RPMI8226 (cell line): ENCODE data around the gene PARP15.
A peak's percentile ranks its signal among the peaks of the same experiment; 100 is the strongest.
"Not testable (repeated sequence)": the region's sequence is repeated elsewhere in the genome, so short reads cannot be mapped to it uniquely, and the experiment has no call there.

ENCODE experiments used
- DNase-seq: peaks from one replicate; pipeline ENCODE4 v3.0.0-alpha.2; 2015

Gene PARP15

DNA sequence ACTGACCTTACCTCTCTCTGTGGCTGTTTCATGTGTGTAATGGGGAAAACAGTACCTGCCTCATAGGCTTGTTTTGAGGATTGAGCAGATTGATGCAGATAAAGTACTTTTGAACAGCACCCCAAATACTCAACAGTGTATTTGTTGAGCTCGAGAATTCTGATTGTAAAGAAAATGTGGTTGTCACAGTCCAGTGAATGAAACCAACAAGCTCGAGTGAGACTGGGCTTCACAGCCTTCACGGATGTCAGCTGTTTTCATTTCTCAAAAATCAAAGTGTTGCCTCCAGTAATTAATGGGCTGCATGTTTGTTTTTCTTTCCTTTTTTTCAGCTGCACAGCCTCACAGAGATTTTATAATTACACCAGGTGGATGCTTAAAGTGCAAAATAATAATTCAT lies 43.7 kb downstream of the PARP15 start:
- no peak for DNase-seq

DNA sequence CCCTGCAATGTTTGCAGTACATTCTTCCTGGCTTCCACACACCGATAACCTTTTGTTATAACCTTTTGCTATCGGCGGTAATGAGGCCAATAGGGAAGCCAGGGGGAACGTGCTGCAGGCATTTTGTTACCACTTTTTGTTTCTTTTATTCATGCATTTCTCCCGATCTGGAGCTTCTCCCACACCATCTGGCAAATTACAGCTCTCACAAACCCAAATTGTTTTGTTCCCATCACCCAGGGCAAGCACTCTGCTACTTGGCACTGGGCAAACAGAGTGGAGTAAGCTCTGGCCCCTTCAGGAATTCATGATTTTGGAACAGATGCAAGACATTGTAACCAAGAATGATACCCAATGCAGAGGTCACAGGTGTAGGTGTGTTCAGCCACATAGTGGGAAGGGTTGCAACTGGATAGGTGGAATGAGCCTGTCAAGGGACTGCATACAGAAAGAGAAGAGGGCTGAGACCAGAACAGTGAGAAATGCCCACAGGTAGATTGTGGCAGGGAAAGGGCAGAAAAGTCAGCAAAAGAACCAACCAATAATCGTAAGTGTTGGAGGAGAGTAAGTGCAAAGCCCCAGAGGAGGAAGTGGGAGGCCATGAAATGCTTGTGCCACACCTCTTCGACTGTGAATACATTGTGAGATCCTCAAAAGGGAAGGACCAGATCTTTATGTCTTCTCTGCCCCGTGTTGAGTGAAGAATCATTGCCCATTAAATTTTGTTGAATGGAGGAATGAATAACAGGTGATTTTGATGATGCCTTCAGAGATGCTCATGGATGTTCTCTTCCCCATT lies 45.8 kb downstream of the PARP15 start:
- no peak for DNase-seq

DNA sequence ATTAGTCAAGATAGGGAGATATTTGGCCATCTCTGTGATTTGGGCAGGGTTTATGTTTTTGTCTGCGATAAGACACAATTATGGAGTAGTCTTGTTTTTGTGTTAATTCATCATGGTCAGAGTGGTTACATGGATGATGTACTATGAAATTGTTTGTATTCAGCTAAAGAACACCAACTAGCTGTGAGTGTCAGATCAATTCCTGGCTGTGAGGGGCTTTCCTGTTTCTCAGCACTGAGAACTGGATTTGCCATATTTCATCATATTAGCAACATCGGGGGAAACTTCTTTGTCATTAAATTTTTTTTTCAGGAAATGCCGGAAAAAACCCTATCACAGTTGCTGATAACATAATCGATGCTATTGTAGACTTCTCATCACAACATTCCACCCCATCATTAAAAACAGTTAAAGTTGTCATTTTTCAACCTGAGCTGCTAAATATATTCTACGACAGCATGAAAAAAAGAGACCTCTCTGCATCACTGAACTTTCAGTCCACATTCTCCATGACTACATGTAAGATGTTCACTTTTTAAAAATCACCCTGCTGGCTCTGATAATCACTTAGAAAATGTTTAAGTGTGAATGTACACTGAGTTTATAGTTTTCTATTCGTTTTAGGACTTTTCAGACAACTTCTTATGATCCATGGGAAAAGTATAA lies 49.2 kb downstream of the PARP15 start:
- DNase-seq = no peak

DNA sequence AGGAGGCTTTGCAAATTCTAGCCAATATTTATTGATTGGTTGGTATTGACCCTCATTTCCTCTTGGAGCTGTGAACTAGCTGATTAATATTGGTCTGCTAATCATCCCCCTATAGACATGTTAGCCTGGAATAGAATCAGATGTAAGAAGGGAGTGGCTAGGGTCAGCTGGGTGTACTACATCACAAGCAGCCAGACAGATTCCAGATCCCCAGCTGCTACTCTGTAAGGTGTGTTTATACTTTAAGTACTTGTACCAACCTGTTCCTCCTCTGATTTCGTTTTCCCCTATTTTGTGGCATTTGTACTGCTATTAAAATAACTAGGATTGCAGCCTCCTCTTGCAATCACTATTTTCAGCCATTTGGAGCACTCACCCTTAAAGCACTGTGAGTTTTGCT lies 49.9 kb downstream of the PARP15 start:
- no peak for DNase-seq

DNA sequence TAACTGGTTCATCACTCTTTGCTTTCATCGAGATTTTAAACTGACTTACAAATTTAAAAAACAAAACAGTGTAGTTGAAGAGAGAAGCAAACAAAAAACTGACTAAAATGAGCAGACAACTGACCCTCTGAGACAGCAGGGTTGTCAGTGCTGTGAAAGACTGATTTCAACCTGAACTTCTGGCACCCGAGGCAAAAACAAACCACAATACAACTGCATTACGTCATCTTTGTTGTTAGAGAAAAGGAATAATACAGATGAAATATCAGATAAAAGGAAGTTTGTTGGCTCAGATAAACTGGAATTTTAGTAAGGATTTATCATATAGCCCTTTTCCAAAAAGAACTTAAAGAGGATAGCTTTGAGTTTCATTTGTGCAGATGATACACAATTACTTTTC lies 51.1 kb downstream of the PARP15 start:
- no peak for DNase-seq

DNA sequence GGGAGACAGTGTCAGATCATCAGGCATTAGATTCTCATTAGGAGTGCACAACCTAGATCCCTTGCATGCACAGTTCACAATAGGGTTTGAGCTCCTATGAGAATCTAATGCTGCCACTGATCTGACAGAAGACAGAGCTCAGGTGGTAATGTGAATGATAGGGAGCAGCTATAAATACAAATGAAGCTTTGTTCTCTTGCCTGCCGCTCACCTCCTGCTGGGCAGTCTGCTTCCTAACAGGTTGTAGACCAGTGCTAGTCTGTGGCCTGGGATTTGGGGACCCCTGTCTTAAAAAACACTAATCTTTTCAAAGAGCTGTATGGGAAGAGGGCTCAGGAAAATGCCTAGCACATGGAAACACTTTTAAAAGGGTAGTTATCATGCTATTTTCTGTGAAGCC lies 52.3 kb downstream of the PARP15 start:
- DNase-seq = no peak

DNA sequence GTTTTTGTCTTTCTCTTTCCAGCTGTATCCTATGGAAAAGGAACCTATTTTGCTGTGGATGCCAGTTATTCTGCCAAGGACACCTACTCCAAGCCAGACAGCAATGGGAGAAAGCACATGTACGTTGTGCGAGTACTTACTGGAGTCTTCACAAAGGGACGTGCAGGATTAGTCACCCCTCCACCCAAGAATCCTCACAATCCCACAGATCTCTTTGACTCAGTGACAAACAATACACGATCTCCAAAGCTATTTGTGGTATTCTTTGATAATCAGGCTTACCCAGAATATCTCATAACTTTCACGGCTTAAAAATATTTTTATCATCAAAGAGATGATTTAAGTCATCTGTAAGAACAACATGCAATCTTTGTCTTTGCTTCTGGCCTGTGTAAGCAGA lies 58.3 kb downstream of the PARP15 start:
- DNase-seq = no peak

DNA sequence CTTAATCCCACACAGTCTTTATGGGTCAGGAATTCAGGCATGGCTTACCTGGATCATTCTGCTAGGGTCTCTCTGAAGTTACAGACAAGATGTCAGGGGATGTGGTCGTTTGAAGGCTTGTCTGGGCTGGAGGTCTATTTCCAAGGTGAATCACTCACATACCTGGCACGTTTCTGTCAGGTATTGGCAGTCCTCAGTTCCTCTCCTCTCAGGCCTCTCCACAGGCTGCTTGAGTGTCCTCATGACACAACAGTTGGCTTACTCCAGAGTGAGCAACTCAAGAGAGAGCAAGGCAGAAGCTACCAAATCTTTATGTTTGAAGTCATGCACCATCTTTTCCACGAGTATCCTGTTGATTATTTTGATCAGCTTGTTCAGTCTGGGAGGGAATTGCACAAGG lies 59.2 kb downstream of the PARP15 start:
- no peak for DNase-seq

DNA sequence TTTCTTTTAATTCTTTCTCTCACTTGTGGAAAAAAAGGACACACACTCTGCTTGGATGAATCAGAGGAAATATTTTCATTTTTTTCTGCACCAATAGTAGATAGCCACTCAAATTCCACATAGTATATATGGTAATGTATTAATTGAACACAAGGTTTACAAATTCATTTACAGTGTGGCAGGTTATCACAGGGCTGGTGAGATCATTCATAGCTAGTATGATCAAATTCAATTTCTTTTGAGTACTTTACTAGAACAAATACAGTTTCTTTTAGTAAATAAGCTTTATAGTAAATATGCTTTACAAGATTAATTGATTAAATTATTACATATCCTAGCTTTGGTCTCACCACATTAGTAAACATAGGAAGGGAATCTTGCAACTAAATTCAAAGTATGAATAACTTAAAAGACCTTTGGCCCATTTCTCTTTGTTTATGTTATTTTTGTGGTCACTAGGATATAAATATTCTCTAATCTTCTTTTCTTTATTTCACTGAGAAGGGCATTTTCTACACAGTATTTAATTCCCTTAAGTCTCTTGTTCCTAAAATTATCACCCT lies 63.1 kb downstream of the PARP15 start:
- DNase-seq = no peak

DNA sequence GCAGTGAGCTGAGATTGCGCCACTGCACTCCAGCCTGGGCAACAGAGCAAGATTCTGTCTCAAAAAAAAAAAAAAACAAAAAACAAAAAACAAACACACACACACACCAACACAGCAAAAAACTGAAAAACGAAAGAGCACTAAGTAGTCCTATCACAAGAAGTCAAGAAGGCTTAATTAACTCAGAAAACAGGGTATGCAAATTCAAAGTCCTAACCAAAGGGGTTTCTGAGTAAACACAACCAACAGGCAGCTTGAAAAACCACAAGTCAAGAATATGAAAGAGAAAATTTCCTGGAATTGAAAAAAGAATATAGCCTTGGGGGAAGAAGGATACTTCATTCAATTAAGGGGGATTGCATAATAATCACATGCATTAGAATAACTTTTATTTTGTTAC lies 65.5 kb downstream of the PARP15 start:
- DNase-seq = no peak

DNA sequence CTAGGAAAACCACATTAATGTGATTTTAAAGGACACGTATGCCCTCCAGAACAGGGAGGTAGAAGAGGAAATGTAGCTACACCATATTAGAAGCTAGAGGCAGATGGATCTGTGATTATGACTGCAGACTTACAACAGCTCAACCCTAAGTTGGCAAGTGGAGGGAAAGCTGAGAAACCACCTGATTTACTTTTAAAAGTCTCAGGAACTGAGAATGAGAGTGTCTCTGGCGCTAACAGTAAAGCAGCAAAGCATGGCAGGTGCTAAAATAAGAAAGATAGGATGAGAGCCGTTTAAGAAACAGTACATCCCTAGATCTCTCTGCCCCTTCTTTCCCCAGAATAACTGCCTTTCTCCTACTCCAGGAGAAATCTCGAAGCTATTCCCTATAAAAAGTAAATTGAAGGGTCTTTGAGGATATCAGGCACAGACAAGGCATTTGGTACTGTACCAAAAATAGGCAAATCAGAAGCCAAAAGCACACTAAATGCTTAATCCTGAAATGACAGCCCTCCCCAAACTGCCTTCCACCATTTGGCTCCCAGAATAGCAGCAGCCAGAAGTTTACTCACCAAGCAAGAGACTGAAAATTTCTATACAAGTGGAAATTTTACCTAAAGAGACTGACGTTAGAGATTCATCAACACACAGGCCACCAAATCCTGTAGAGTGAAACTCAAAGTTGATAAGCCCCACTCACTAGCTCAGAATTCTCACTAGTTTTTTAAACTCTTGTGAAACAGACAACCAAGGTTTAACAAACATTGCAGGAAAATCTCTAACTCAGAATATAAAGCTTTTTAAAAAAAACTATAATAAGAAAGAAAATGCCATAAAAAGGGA lies 68.9 kb downstream of the PARP15 start:
- no peak for DNase-seq

DNA sequence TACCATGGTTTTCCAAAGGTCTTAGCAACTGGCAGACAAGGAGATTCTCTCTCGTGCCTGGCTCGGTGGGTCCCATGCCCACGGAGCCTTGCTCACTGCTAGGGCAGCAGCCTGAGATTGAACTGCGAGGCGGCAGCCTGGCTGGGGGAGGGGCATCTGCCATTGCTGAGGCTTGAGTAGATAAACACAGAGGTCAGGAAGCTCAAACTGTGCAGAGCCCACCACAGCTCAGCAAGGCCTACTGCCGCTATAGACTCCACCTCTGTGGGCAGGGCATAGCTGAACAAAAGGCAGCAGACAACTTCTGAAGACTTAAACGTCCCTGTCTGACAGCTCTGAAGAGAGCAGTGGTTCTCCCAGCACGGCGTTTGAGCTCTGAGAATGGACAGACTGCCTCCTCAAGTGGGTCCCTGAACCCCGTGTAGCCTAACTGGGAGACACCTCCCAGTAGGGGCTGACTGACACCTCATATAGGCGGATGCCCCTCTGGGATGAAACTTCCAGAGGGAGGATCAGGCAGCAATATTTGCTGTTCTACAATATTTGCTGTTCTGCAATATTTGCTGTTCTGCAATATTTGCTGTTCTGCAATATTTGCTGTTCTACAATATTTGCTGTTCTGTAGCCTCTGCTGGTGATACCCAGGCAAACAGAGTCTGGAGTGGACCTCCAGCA lies 73.9 kb downstream of the PARP15 start:
- DNase-seq = not testable (repeated sequence)

DNA sequence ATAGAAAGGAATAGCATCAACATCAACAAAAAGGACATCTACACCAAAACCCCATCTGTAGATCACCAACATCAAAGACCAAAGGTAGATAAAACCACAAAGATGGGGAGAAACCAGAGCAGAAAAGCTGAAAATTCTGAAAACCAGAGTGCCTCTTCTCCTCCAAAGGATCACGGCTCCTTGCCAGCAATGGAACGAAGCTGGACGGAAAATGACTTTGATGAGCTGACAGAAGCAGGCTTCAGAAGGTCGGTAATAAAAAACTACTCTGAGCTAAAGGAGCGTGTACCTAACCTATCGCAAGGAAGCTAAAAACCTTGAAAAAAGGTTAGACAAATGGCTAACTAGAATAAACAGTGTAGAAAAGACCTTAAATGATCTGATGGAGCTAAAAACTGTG lies 74.5 kb downstream of the PARP15 start:
- not testable (repeated sequence) for DNase-seq

DNA sequence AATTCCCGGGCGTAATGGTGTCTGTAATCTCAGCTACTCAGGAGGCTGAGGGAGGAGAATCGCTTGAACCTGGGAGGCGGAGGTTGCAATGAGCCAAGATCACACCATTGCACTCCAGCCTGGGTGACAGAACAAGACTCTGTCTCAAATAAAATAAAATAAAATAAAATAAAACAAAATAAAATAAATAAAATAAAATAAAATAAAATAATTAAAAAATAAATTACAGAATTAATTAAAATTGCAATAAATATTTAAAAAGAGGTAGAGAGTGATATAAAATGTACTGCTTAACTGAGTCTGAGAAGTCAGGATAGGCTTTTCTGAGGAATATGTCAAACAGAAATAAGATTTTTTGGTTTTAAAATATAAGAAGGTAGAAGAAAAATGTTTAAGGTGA lies 80.9 kb downstream of the PARP15 start:
- not testable (repeated sequence) for DNase-seq

DNA sequence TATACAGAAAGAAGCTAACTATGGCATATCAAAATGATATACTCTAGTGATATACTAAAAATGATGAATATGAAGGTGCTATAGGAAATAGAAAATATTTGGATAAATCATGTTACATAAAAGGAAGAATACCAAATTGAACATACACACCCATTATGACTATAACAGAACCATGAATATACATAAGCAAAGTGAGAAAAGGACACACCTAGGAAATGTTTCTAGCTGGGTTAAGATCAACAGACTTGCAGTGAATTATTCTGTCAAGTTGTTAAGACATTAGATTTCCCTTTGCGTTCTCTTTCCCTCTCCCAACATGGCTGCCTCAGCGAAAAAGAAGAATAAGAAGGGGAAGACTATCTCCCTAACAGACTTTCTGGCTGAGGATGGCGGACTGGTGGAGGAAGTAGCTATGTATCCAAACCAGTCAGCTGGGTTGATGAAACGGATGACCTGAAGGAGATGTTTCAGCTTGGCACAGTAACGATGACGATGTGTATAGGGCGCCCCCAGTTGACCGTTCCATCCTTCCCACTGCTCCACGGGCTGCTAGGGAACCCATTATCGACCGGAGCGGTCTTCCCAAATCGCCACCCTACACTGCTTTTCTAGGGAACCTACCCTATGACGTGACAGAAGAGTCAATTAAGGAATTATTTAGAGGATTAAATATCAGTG lies 83.0 kb downstream of the PARP15 start:
- DNase-seq = no peak

DNA sequence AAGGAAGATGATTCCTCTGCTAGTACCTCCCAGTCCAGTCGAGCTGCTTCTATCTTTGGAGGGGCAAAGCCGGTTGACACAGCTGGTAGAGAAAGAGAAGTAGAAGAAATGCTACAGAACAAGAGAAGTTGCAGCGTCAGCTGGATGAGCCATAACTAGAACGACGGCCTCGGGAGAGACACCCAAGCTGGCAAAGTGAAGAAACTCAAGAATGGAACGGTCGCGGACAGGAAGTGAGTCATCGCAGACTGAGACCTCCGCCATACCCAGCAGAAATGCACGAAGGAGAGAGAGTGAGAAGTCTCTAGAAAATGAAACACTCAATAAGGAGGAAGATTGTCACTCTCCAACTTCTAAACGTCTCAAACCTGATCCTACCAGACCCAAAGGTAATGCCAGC lies 84.2 kb downstream of the PARP15 start:
- peak; percentile 75 for DNase-seq

DNA sequence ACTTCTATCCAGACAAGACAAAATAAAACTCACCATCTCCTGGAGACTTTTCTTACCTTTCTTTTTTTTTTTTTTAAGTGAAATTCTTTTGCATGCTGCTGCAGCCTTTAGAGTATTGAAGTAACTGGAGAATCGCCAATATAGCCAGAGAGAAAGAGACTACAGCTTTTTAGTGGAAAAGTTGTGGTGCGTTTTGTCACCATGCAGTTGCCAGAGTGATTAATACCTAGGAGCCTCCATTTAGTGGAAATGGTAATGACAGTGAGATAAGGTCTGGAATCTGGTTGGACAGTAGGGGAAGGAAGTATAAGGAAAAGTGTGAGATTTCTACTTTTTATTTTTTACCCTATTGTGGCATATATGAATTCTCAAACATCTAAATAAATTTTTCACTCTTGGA lies 85.1 kb downstream of the PARP15 start:
- DNase-seq = no peak

DNA sequence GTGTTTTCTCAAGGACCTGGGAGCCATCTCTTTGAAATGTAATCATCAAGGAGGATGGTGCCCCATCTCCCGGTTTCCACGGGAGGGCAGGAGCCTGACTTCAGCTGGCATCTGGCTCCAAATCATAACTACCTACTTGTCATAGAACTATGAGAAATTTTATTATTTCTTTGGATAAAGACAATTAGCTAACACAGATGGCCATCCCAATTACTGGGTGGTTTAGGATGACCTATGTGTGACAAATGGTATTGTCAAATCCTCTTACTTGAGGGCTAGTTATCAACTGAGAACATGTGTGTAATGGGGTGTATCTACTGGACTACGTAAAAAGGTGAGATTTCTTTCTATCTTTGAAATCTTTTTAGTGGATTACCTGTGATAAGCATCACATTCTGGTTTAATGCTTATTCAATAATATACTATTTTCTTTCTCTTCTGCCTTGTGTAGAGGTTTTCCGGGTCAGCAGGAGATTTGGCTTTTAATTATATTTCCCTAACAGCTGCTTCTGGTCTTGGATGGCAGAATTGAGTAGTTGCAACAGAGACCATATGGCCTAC lies 87.9 kb downstream of the PARP15 start:
- no peak for DNase-seq

DNA sequence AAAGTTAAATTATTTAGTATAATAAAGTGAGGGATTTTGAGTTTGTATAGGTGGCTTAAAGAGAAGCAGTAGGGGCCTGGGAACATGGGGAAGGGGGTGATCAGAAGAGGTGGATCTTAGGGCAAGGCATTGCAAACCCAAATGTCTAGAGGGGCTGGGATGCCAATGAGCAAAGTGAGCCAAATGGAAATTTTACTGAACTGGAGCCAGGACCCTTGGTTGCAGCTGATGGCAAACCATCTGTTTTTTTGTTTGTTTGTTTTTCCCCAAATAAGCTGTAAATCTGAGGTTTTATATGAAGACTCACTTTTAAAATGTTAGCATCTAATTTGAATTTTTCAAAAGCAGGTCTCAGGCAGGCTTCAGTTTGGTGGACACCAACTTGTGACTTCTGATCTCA lies 88.4 kb downstream of the PARP15 start:
- DNase-seq = no peak

DNA sequence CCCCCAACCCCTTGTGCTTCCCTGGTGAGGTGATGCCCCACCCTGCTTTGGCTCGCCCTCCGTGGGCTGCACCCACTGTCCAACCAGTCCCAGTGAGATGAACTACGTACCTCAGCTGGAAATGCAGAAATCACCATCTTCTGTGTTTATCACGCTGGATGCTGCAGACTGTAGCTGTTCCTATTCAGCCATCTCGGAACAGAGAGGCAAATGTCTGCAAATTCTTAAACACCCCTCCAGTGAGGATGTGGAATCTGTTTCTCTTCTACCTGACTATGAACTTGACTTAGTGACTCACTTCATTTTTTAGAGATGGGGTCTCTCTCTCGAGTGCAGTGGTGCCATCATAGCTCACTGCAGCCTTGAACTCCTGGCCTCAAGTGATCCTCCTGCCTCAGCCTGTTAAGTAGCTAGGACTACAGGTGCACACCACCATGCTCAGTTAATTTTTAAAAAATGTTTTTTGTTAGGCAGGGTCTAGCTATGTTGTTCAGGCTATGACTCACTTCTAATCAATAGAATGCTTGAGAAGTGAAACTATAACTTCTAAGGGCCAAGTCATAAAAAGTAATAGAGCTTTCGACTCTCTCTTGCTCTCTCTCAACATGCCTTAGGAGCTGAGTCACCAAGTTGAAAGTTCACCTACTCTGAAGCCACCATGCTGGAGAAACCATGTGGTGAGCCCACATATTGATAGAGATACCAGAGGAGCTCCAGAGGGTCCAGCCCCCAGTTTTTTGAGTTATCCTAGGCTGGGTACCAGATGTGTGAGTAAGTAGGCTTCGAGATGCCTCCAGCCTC lies 91.7 kb downstream of the PARP15 start:
- no peak for DNase-seq

DNA sequence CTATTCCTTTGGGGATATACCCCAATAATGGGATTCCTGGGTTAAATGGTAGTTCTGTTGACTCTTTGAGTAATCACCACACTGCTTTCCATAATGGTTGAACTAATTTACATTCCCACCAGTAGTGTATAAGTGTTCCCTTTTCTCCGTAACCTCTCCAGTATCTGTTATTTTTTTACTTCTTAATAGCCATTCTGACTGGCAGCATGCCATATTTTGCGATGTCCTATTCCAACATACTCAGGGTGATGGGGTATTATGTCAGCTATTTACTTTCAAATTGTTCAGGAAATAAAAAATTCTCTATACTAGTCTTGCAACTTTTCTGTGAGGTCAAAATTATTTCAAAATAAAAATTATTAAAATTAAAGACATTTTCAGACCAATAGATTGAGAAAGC lies 94.1 kb downstream of the PARP15 start:
- DNase-seq = no peak
